Stimulated activated CD4-positive, alpha-beta T cell treated with anti-CD3 and anti-CD28 coated beads, Interleukin-15, amount 100 ng/mL, for 1 hour (primary cell): ENCODE results near the gene MKNK2.

Source experiments
- DNase-seq, 2 donors: peaks; one replicate each; pipeline ENCODE4 v3.0.0-alpha.2; 2020; ENCODE audit warnings: low read depth in 1 of 2, low spot score in 1 of 2

The MKNK2 gene

GRCh38 chr19:2033115-2033824 is 17.8 kb downstream of the MKNK2 start:
- DNase-seq: no peak

GRCh38 chr19:2032296-2032941 is 18.6 kb downstream of the MKNK2 start:
- no peak for DNase-seq

GRCh38 chr19:2027361-2027760 is 23.7 kb downstream of the MKNK2 start:
- no peak for DNase-seq

GRCh38 chr19:2026770-2027169 is 24.3 kb downstream of the MKNK2 start:
- DNase-seq: no peak

GRCh38 chr19:2022289-2022688 is 28.8 kb downstream of the MKNK2 start:
- DNase-seq: no peak

- DNase-seq: no peak
Measured at GRCh38 chr19:2021453-2022140, 29.4 kb downstream of the MKNK2 start.

- no peak for DNase-seq
Measured at GRCh38 chr19:2018752-2019151, 32.3 kb downstream of the MKNK2 start.

GRCh38 chr19:2016041-2016807 is 34.8 kb downstream of the MKNK2 start:
- no peak for DNase-seq

- DNase-seq: peak in 1 of 2 donors; percentile 41
Measured at GRCh38 chr19:2015608-2015950, 35.5 kb downstream of the MKNK2 start, which contains the start of gene BTBD2. Gene BTBD2 (minus strand): TSS chr19:2015714. CDS start chr19:2015703, 11 bp downstream.

GRCh38 chr19:2014731-2015607 is 36.1 kb downstream of the MKNK2 start:
- DNase-seq: peak in 1 of 2 donors; percentile 18

GRCh38 chr19:2014131-2014571 is 36.9 kb downstream of the MKNK2 start:
- no peak for DNase-seq

- DNase-seq: no peak
Measured at GRCh38 chr19:2013683-2013961, 37.4 kb downstream of the MKNK2 start.

GRCh38 chr19:2012941-2013682 is 37.9 kb downstream of the MKNK2 start:
- DNase-seq: no peak

- no peak for DNase-seq
Measured at GRCh38 chr19:2011169-2011568, 39.9 kb downstream of the MKNK2 start.

GRCh38 chr19:2010135-2010668 is 40.8 kb downstream of the MKNK2 start:
- DNase-seq: no peak

GRCh38 chr19:2003874-2004273 is 47.2 kb downstream of the MKNK2 start:
- DNase-seq: no peak

GRCh38 chr19:1999856-2000515 is 51.1 kb downstream of the MKNK2 start:
- DNase-seq: no peak

- DNase-seq: no peak
Measured at GRCh38 chr19:1998712-1999708, 52.0 kb downstream of the MKNK2 start.
